HG03139 (cell line): ENCODE data around the gene MCF2L.

Source experiments
- ATAC-seq: cut with Tn5 transposase; IDR thresholded peaks from one replicate; pipeline ENCODE4 v1.9.1; 2021; ENCODE audit not compliant: unreplicated experiment

The MCF2L gene

GRCh38 chr13:112947796-112948195 lies 21.2 kb upstream of the MCF2L start:
- ATAC-seq: no peak

DNA sequence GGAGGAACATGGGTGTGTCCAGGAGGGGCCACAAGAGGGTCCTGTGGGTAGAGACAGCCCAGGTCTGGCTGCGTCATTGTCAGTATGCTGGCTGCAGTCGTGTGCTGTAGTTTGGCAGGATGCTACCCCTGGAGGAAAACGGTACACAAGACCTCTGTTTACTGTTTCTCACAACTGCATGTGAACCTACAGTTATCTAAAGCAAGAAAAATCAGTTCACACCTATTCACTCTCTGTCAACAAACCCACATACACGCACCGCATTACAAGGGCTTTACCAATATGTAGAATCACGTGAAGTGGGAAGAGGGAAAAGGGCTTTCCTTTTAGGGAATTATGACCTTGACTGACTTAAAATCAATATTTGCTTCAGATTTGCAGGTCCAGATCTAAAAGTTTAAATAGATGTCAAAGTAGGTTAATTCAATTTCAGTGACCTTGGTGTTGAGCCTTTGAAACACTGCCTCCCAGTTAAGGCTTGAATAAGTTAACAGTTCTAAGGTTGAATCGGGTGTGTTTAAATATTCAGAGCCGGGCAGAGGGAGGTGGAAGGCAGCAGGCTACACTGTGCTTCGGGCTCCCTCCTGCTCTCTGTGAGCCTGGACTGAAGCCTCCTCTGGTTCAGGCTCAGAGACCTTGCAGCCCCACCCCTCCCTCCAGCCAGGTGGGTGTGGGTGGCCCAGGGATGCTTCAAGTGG lies 17.2 kb upstream of the MCF2L start:
- ATAC-seq: no peak

- ATAC-seq: no peak
Measured at GRCh38 chr13:112952759-112953551, 16.1 kb upstream of the MCF2L start.

DNA sequence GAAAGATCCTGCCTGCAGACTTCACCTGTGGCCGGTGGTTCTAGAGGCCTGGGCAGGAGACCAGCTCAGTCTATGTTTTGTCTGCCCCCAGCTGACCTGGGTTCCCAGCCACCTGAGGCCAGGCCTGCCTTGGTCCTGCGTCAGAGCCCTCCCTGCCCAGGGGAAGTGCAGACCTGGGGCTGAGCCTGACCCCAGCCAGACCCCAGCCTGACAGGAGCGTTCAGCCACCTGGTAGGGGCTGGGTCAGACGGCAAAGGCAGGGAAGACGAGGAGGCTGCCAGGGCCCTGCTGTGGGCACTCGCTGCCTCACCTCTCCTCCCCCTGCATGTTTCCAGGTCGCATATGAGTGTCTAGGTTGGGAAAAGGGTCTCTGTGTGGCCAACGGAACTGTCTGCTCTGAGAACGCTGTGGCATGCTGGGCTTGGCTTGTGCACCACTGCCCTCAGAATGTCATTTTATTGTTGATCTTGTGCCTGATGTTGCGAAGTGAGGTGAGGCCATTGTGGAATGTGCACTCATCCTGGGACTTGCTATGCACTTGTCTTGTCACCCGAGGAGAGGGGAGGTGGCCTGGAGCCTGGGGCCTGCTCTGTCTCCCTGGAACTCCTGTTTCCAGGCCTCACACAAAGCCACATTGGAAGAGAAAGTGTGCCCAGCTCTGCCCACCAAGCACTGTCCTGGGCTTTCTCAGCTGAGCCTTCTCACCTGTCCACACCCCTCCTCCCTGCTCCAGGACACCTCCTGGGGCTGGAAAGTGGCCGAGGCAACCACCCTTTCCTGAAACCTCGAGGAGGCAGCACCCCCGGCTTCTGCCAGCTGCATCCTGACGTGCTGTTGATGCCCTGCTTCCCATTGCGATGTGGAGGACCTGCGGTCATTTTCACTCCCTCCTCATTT lies 15.2 kb upstream of the MCF2L start:
- ATAC-seq: no peak

DNA sequence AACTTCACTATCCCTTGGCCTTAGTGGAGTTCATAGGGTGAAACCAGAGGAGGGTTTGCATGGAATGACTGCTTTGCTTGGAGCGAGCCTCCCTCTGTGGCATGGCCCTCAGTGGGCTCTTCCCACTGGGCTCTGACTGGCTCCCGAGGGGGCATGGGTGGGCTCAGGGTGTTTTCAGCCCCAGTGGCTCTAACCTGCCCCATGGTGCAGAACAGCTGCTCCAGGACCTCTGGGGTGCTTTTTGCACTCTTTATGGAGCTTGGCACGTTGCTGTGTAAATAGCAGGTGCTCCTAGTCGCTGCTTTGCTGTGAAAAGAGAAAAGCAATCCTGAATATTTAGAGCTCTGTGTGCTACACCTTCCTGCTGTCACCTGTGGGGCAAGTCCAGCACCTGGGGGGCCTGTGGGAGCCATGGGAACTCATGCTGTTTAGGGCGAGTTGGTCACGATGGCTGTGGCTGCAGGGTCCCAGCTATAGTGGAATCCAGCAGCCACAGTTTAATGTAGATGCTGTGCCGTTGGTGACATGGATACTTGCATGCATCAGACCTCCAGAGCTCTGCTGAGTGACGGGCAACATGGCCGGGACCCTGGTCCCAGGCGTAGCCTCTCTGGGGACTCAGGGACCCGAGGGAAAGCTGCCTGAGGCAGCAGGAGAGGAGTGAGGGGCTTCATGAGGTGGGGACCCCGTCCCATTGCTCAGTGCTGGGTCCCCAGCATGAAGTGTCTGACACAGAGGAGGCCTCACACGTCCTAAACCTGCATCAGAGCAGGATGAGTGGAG lies 14.3 kb upstream of the MCF2L start:
- ATAC-seq: no peak

GRCh38 chr13:112955271-112955937 lies 13.6 kb upstream of the MCF2L start:
- ATAC-seq: no peak

DNA sequence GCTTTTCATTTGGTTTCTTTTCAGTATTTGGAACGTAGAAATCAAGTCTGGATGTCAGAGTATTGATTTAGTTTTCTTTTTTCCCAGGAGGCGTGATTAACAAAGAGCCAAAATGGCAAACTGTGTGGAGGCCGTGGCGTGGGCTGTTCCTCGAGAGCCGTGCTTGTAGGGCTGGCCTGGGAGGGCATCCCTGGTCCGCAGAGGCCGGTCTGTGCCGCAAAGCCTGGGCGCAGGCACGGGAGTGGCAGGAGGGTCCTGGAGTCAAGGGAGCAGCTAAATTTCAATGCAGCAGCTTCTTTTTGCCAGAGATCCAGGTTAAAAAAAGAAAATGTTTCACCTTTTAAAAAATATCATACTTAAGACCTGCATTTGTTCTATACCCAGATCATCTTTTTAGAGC lies 13.1 kb upstream of the MCF2L start:
- no peak for ATAC-seq

- no peak for ATAC-seq
Measured at GRCh38 chr13:112956571-112957294, 12.3 kb upstream of the MCF2L start.

DNA sequence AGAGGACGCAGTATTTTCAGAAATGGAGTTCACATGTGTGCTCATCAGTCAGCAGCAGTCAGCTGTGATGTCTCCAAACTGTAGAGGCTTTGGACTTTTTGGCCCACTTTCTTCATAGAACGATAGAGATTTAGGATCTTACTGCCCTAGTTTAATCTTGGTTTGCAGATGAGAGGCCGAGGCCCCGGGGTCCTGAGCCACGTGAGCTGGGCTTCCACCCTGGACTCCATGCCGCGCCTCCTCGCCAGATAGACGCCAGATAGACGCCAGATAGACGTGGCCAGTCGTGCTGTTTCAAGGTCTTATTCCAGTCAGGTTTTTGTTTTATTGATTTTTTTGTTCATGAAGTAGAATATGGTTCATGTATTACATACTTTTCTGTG lies 11.7 kb upstream of the MCF2L start:
- no peak for ATAC-seq

DNA sequence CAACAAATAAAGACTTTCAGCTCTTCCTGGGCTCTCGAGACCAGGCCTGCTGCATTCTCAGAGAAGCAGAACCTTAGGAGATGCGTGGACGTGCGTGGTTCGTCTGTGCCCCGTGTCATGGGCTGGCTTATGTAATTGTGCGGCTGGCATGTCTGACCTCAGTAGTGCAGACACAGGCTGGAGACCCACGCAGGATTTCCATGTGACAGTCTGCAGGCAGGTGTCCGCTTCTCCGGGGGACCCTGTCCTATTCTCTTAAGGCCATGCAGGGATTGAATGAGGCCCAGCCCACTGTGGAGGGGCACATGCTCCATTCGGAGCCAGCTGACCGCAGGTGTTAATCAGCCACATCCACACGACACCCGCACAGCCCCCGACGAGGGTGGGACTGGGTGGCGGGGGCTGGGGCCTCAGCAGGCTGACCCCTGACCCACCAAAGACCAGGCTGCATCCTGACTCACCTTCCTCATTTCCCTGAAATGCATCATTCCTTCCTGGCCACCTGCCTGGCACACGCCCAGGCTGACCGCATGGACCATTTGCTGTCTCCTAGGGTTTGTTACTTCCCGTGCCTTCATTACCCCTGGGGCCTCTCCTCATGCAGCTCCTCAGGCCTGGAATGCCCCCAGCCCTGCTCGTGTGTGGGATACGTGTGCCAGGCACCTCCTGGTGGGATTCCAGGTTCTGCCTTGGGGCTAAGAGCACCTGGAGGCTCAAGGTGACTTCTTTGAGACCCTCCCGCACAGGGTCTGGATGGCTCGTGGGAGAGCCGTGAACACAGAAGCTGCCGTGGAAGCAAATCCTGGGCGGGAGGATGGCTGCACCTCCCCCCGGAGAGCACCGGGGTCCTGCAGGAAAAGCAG lies 10.7 kb upstream of the MCF2L start:
- ATAC-seq: no peak

DNA sequence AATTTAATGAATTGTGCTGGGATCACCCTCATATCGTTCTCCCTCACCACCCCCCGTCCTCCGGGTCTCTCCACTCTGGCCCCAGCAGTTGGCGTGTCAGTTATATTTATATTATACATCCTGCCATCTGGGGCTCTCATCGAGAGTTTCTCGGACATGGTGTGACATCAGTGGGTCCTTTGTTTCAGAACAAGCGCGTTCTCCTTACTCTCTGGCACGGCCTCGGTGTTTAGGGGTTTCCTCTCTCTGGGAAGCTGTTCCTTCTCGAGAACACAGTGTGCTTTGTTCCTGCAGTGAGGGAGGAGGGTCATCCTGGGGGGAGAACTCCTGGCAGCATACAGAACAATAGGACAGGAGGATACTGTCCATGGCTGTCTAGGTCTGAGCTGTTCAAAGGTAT lies 9.8 kb upstream of the MCF2L start:
- no peak for ATAC-seq

DNA sequence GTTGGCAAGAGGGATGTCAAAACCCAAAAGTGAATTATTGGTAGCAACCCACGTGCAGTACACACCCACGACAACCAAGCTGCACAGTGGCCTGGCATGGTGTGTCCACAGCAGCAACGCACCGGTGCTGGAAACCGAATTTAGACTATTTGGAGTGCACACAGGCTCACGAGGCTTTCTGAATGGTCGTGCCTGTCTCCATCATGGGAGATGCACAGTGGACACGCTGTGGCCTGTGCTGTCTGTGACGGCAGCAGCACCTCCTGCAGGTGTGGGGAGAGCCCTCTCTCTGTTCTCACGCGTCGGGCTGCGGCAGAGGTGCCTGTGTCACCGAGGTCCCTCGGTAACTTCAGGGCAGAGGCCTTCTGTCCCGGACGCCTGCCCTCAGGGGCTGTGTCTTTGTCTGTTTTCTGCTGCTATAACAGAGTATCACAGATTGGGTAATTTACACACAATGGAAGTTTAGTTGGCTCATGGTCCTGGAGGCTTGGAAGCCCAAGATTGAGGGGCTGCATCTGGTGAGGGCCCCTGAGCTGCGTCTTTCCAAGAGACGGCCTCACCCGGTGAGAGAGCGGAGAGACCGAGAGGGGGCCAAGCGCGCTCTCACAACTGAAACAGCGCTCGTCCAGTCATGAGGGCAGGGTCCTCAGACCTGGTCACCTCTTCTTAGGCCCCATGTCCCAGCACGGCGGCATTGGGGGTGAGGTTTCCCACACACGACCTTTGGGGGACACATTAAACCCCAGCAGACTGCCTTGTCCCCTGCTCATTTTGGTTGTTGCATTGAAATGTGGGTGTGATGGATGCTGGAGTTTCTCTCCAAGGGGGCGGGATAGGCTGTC lies 9.1 kb upstream of the MCF2L start:
- ATAC-seq: no peak

DNA sequence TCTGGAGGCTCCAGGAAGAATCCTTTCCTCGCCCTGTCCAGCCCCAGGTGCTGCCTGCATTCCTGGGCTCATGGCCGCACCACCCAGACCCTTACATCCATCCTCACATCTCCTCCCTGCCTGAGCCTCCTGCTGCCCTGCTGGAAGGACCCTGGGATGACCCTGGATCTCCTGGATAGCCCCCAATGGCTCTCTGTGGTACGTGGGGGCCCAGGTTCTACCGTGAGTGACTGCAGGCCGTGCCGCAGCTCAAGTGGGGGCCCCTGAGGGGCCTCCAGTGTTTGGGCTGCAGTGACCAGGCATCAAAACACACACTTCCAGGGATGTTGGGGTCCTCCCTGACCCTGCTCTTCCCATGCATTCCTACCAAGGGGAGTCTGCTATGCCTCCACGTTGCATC lies 8.3 kb upstream of the MCF2L start:
- no peak for ATAC-seq

- ATAC-seq: no peak
Measured at GRCh38 chr13:112961457-112962369, 7.3 kb upstream of the MCF2L start.

- no peak for ATAC-seq
Measured at GRCh38 chr13:112962396-112962795, 6.6 kb upstream of the MCF2L start.

- no peak for ATAC-seq
Measured at GRCh38 chr13:112962911-112963625, 5.9 kb upstream of the MCF2L start.
